Tibial nerve (tissue), 4 donors: ENCODE results near the gene ABITRAM. TPM values are rescaled to one million over a fixed set of nuclear protein-coding genes. Genes with fewer than 3 reads are reported as not detected.

ENCODE experiments used
- DNase-seq, 2 donors: peaks; one replicate each; pipeline ENCODE4 v3.0.0-alpha.2; 2019; ENCODE audit warnings: low spot score in 2 of 2
- H3K27ac ChIP-seq, 4 donors: fragments of 200-600 bp; sonication (generic) in 3 of 4; one replicate each; pipeline ENCODE4 v1.5.1; 2017 to 2019; ENCODE audit warnings: mild to moderate bottlenecking in 1 of 4
- H3K27me3 ChIP-seq, 2 donors: fragments of 200-600 bp; sonication (generic) in 1 of 2; one replicate each; pipeline versions ENCODE4 v1.5.1 to v1.6.0; 2017 to 2019
- H3K36me3 ChIP-seq, 3 donors: fragments of 200-600 bp; sonication (generic); one replicate each; pipeline ENCODE4 v1.5.1; 2018 to 2019
- H3K4me1 ChIP-seq, 4 donors: fragments of 200-600 bp; sonication (generic) in 3 of 4; one replicate each; pipeline ENCODE4 v1.5.1; 2017 to 2019
- H3K4me3 ChIP-seq, 4 donors: fragments of 200-600 bp; sonication (generic) in 3 of 4; one replicate each; pipeline ENCODE4 v1.5.1; 2017 to 2019; ENCODE audit warnings: mild to moderate bottlenecking in 1 of 4, moderate library complexity in 1 of 4
- H3K9me3 ChIP-seq, 4 donors: fragments of 200-600 bp; sonication (generic) in 3 of 4; one replicate each; pipeline ENCODE4 v1.5.1; 2017 to 2019
- CTCF ChIP-seq, 5 experiments: fragments of 200-600 bp in 3 of 5; fragments of 450-650 bp in 2 of 5; sonication (generic) in 3 of 5; IDR thresholded peaks; one replicate each; pipeline ENCODE4 v1.5.1; 2016 to 2019; ENCODE audit warnings: antibody characterized with exemption in 5 of 5, mild to moderate bottlenecking in 3 of 5, moderate library complexity in 2 of 5
- EP300 ChIP-seq, 2 donors: sonication (generic); formaldehyde crosslinking; IDR thresholded peaks; one replicate each; pipeline ENCODE4 v1.6.1; 2017; ENCODE audit warnings: antibody characterized with exemption in 2 of 2, mild to moderate bottlenecking in 1 of 2
- POLR2A ChIP-seq, 2 donors: fragments of 450-650 bp; IDR thresholded peaks; one replicate each; pipeline ENCODE4 v1.6.1; 2017; ENCODE audit warnings: antibody characterized with exemption in 2 of 2, mild to moderate bottlenecking in 2 of 2, moderate library complexity in 2 of 2
- WGBS, 2 donors: methylation state at CpG; one replicate each; pipeline ENCODE4 v1.1.5; 2018; 5-methylcytosine and 5-hydroxymethylcytosine counted together
- total RNA-seq, 4 donors: library from RNA; depleted of rRNA; stranded (reverse); fragments of >200 nt; gene quantifications; one replicate each; pipeline ENCODE4 v1.1.0, GENCODE V29; 2016

Gene ABITRAM
- total RNA-seq, 4 donors from 2014 or later: 8.2 to 14.0 (median 8.5) TPM

- Histone ChIP-seq H3K27ac (peak overlapping the region in 2 of 4 donors; percentile 59 to 70), H3K9me3 (no peaks in the 10 kb centered on the region), H3K4me1 (peaks cover 0 to 29% (median 12%) of the 10 kb centered on the region in 4 donors), H3K36me3 (peaks cover 0 to 42% (median 0%) of the 10 kb centered on the region in 3 donors), H3K4me3 (no peak overlapping the region), H3K27me3 (no peaks in the 10 kb centered on the region)
- TF ChIP-seq EP300 (IDR thresholded peaks at IDR 0.05) (no peak), CTCF (IDR thresholded peaks at IDR 0.05) (no peak), POLR2A (IDR thresholded peaks at IDR 0.05) (no peak)
- no peak for DNase-seq
- WGBS, 2 donors: 23 to 34% methylated on average over 2 of the region's 2 CpGs
Measured at GRCh38 chr9:108972626-108973209, 38.5 kb downstream of the ABITRAM start.

GRCh38 chr9:108973895-108974294 lies 39.7 kb downstream of the ABITRAM start:
- H3K4me3 ChIP-seq: no peak overlapping the region
- DNase-seq: no peak
- H3K4me1 ChIP-seq: peaks cover 0 to 29% (median 12%) of the 10 kb centered on the region in 4 donors
- TF ChIP-seq EP300 (IDR thresholded peaks at IDR 0.05): peak in 1 of 2 donors; percentile 17
- TF ChIP-seq POLR2A (IDR thresholded peaks at IDR 0.05): no peak
- TF ChIP-seq CTCF (IDR thresholded peaks at IDR 0.05): no peak
- H3K27me3 ChIP-seq: no peaks in the 10 kb centered on the region
- peak overlapping the region in 2 of 4 donors; percentile 48 to 59 for H3K27ac ChIP-seq
- H3K36me3 ChIP-seq: peaks cover 0 to 38% (median 0%) of the 10 kb centered on the region in 3 donors
- WGBS, 2 donors: 9 to 13% methylated on average over 5 of the region's 5 CpGs
- H3K9me3 ChIP-seq: no peaks in the 10 kb centered on the region

- 26 to 39% methylated on average over 1 of the region's 1 CpG for WGBS, 2 donors
- H3K27me3 ChIP-seq: no peaks in the 10 kb centered on the region
- DNase-seq: no peak
- no peaks in the 10 kb centered on the region for H3K9me3 ChIP-seq
- H3K4me3 ChIP-seq: no peak overlapping the region
- H3K27ac ChIP-seq: no peak overlapping the region
- H3K36me3 ChIP-seq: peaks cover 0 to 42% (median 0%) of the 10 kb centered on the region in 3 donors
- peaks cover 0 to 14% (median 8%) of the 10 kb centered on the region in 4 donors for H3K4me1 ChIP-seq
- no peak for TF ChIP-seq POLR2A (IDR thresholded peaks at IDR 0.05)
- no peak for TF ChIP-seq EP300 (IDR thresholded peaks at IDR 0.05)
- TF ChIP-seq CTCF (IDR thresholded peaks at IDR 0.05): no peak
Measured at GRCh38 chr9:108978205-108978604, 44.0 kb downstream of the ABITRAM start.

GRCh38 chr9:108980893-108981292 lies 46.7 kb downstream of the ABITRAM start:
- WGBS, 2 donors: 83 to 92% methylated on average over 2 of the region's 2 CpGs
- Histone ChIP-seq H3K4me3 (no peak overlapping the region), H3K36me3 (peaks cover 0 to 41% (median 0%) of the 10 kb centered on the region in 3 donors), H3K27me3 (no peaks in the 10 kb centered on the region), H3K4me1 (peaks cover 0 to 5% (median 0%) of the 10 kb centered on the region in 4 donors), H3K27ac (no peak overlapping the region), H3K9me3 (no peaks in the 10 kb centered on the region)
- TF ChIP-seq EP300 (IDR thresholded peaks at IDR 0.05): no peak
- no peak for TF ChIP-seq POLR2A (IDR thresholded peaks at IDR 0.05)
- TF ChIP-seq CTCF (IDR thresholded peaks at IDR 0.05): no peak
- no peak for DNase-seq

- H3K27ac ChIP-seq: no peak overlapping the region
- TF ChIP-seq EP300 (IDR thresholded peaks at IDR 0.05): no peak
- TF ChIP-seq CTCF (IDR thresholded peaks at IDR 0.05): no peak
- TF ChIP-seq POLR2A (IDR thresholded peaks at IDR 0.05): no peak
- no peaks in the 10 kb centered on the region for H3K9me3 ChIP-seq
- no peaks in the 10 kb centered on the region for H3K27me3 ChIP-seq
- H3K4me1 ChIP-seq: peaks cover 0 to 5% (median 0%) of the 10 kb centered on the region in 4 donors
- no peak overlapping the region for H3K4me3 ChIP-seq
- no peak for DNase-seq
- H3K36me3 ChIP-seq: peaks cover 0 to 40% (median 0%) of the 10 kb centered on the region in 3 donors
Measured at GRCh38 chr9:108983885-108984284, 49.7 kb downstream of the ABITRAM start.

Other genes with a start within 250 kb of the ABITRAM start
- not detected for gene ACTL7B, start 78.4 kb upstream of the ABITRAM start, total RNA-seq
- gene ACTL7A, start 72.1 kb upstream of the ABITRAM start, total RNA-seq: not detected
- gene ELP1, start 276 bp upstream of the ABITRAM start, total RNA-seq: 10 to 100 TPM; 21.6 to 61.4 (median 25.7) TPM
- gene CTNNAL1, start 79.1 kb downstream of the ABITRAM start, total RNA-seq: 100 to 1,000 TPM in 3 of 4 donors, 10 to 100 TPM in 1; 52.8 to 144 (median 118) TPM
- gene TMEM245, start 185.5 kb downstream of the ABITRAM start, total RNA-seq: 100 to 1,000 TPM in 1 of 4 donors, 10 to 100 TPM in 3; 51.6 to 100 (median 89.5) TPM
- gene FRRS1L, start 232.8 kb downstream of the ABITRAM start, total RNA-seq: 10 to 100 TPM in 1 of 4 donors, 1 to 10 TPM in 3; 1.5 to 12.6 (median 2.8) TPM